ENCODE measurements around the gene SPACDR.

- no peak for TF ChIP-seq CTCF (IDR thresholded peaks at IDR 0.05)
- TF ChIP-seq EZH2 (IDR thresholded peaks at IDR 0.05; ENCODE audit: borderline replicate concordance, insufficient read depth, low read depth, low read length, poor library complexity, severe bottlenecking): no peak
Observed at GRCh38 chr7:100425347-100425746, 38.7 kb downstream of the SPACDR start.
